WI38 (cell line): ENCODE data around the gene ATP5F1C.

Experiments used
- H3K4me3 ChIP-seq: 2 replicates; pipeline ENCODE4 v1.5.1; 2011; ENCODE audit warnings: low read depth, mild to moderate bottlenecking, control low read depth, low read length
- TF ChIP-seq, protein P1 (sequence below): IDR thresholded peaks from 2 replicates; pipeline ENCODE4 v1.5.1; 2012; ENCODE audit warnings: low read depth, mild to moderate bottlenecking, control low read depth, low read length

ATP5F1C gene

DNA sequence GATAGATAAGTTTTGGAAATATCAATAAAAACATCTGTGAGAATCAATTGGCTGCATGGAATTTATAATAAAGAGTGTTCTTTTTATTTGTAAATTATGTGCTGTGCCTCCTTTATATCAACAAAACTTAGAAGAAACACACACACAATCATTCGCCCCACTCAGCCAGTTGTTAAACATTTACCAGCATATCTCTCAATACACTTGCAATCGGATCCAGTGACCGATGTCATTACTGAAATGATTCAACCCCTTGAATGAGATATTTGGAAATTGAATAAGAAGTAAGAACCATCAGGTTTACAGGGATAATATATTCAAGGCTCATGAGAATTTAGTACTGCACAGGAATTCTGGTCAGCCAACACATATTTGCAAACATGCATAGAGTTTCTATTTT is 65.9 kb downstream of the ATP5F1C start:
- TF ChIP-seq, protein P1, sequence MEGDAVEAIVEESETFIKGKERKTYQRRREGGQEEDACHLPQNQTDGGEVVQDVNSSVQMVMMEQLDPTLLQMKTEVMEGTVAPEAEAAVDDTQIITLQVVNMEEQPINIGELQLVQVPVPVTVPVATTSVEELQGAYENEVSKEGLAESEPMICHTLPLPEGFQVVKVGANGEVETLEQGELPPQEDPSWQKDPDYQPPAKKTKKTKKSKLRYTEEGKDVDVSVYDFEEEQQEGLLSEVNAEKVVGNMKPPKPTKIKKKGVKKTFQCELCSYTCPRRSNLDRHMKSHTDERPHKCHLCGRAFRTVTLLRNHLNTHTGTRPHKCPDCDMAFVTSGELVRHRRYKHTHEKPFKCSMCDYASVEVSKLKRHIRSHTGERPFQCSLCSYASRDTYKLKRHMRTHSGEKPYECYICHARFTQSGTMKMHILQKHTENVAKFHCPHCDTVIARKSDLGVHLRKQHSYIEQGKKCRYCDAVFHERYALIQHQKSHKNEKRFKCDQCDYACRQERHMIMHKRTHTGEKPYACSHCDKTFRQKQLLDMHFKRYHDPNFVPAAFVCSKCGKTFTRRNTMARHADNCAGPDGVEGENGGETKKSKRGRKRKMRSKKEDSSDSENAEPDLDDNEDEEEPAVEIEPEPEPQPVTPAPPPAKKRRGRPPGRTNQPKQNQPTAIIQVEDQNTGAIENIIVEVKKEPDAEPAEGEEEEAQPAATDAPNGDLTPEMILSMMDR = no peak
- H3K4me3 ChIP-seq = no peak overlapping the region

DNA sequence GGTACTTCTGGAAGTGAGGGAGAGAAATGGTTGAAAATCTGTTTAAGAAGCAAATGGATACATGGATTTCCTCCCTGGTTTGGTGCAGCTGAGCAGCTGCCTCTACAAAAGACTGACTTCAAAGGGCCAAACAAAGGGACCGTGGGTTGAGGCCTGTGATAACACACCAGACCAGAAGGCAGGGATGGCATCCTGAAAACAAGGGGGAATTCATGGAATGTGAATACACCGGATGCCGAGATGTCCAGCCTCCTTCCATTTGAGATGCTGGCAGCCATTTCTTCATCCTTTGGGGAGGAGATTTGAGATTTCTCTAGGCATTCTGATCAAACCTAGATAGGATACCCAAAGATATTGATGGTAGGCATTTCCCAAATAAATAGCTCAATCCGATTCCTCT is 67.2 kb downstream of the ATP5F1C start:
- H3K4me3 ChIP-seq = no peak overlapping the region
- TF ChIP-seq, protein P1 = no peak

DNA sequence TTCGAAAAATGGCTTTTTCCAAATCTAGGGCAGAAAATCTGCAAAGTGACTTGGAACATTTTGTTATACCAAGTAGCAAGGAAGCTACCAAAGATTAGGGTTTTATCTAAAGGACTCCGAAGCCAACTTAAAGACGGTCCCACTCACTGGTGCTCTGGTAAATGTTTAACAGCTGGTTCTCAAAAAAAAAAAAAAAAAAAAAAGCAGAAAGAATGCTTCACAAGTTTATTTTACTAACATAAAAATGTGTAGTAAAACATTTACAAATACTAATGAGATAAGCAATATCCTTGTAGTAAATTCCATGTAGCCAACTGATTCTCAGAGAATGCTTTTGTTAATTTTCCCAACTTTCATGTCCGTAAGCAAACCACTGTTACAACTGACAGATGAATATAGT is 68.7 kb downstream of the ATP5F1C start:
- TF ChIP-seq, protein P1 = no peak
- no peak overlapping the region for H3K4me3 ChIP-seq

DNA sequence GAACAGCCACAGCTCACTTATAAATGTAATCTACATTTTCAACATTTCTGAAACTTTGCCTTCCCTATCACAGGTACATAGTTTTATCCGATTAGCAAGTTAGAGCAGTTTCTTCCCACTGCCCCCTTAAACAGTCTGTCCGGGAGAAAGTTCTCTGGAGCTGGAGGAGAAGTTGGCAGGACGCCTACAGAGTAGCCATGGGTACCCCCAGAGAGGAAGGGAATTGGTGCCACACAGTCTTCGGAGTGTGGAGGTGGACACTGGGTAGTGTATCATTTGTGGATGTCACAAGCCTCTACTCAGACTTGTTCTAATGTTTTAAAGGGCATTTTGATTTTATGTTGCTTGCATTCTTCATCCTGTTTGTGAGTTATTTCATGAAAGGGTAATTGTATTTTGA is 69.3 kb downstream of the ATP5F1C start:
- H3K4me3 ChIP-seq = no peak overlapping the region
- TF ChIP-seq, protein P1 = no peak
